Mononuclear cell (primary cell): ENCODE results near the gene YIF1A. TPM values are rescaled to one million over a fixed set of nuclear protein-coding genes. Genes with fewer than 3 reads are reported as not detected.

Experiments used
- H3K27me3 ChIP-seq: 2 replicates; pipeline ENCODE4 v1.6.0; 2011; ENCODE audit warnings: low read length, control low read depth; ENCODE audit not compliant: insufficient read depth
- H3K4me1 ChIP-seq: 2 replicates; pipeline ENCODE4 v1.5.1; 2011; ENCODE audit warnings: mild to moderate bottlenecking, low read length, control low read depth; ENCODE audit not compliant: insufficient read depth
- H3K4me3 ChIP-seq: 2 replicates; pipeline ENCODE4 v1.5.1; 2011; ENCODE audit warnings: mild to moderate bottlenecking, low read length, moderate library complexity
- H3K9me3 ChIP-seq: 2 replicates; pipeline ENCODE4 v1.5.1; 2011; ENCODE audit warnings: low read depth, mild to moderate bottlenecking, control low read depth, low read length
- total RNA-seq: library from RNA; depleted of rRNA; stranded (reverse); fragments of >200 nt; gene quantifications from one replicate; pipeline ENCODE4 v1.2.3, GENCODE V29; 2012

YIF1A gene
- total RNA-seq, 1 donor: 13.1 TPM

GRCh38 chr11:66299186-66299585 lies 10.2 kb upstream of the YIF1A start:
- Histone ChIP-seq H3K4me1 (no peaks in the 10 kb centered on the region), H3K4me3 (no peak overlapping the region), H3K27me3 (no peaks in the 10 kb centered on the region), H3K9me3 (no peaks in the 10 kb centered on the region)

- Histone ChIP-seq H3K4me1 (no peaks in the 10 kb centered on the region), H3K9me3 (no peaks in the 10 kb centered on the region), H3K27me3 (peaks cover 10% of the 10 kb centered on the region), H3K4me3 (no peak overlapping the region)
Observed at GRCh38 chr11:66297610-66298009, 8.7 kb upstream of the YIF1A start.

- no peak overlapping the region for H3K4me3 ChIP-seq
- H3K9me3 ChIP-seq: no peaks in the 10 kb centered on the region
- peaks cover 11% of the 10 kb centered on the region for H3K4me1 ChIP-seq
- peaks cover 29% of the 10 kb centered on the region for H3K27me3 ChIP-seq
Observed at GRCh38 chr11:66294626-66295620, 6.0 kb upstream of the YIF1A start.

GRCh38 chr11:66293777-66294625 lies 5.1 kb upstream of the YIF1A start:
- Histone ChIP-seq H3K4me1 (peaks cover 18% of the 10 kb centered on the region), H3K27me3 (peaks cover 29% of the 10 kb centered on the region), H3K9me3 (no peaks in the 10 kb centered on the region), H3K4me3 (no peak overlapping the region)

- H3K27me3 ChIP-seq: peaks cover 29% of the 10 kb centered on the region
- H3K4me3 ChIP-seq: no peak overlapping the region
- no peaks in the 10 kb centered on the region for H3K9me3 ChIP-seq
- H3K4me1 ChIP-seq: peaks cover 21% of the 10 kb centered on the region
Observed at GRCh38 chr11:66293352-66293751, 4.4 kb upstream of the YIF1A start.

GRCh38 chr11:66292543-66293332 lies 3.8 kb upstream of the YIF1A start:
- peaks cover 27% of the 10 kb centered on the region for H3K4me1 ChIP-seq
- peaks cover 29% of the 10 kb centered on the region for H3K27me3 ChIP-seq
- no peak overlapping the region for H3K4me3 ChIP-seq

GRCh38 chr11:66291706-66292542 lies 3.0 kb upstream of the YIF1A start, which contains the start of gene TMEM151A:
Gene TMEM151A (plus strand): TSS chr11:66291894. CDS start chr11:66292014, 120 bp downstream.
- Histone ChIP-seq H3K27me3 (peaks cover 29% of the 10 kb centered on the region), H3K4me1 (peaks cover 35% of the 10 kb centered on the region), H3K9me3 (no peaks in the 10 kb centered on the region), H3K4me3 (no peak within 1 kb of the TSS)

More at GRCh38 chr11:66292543-66293332, 3.8 kb upstream of the YIF1A start:
- no peaks in the 10 kb centered on the region for H3K9me3 ChIP-seq

- Histone ChIP-seq H3K4me3 (no peak overlapping the region), H3K4me1 (peaks cover 38% of the 10 kb centered on the region), H3K27me3 (peaks cover 29% of the 10 kb centered on the region), H3K9me3 (no peaks in the 10 kb centered on the region)
Observed at GRCh38 chr11:66291303-66291705, 2.4 kb upstream of the YIF1A start.

- Histone ChIP-seq H3K9me3 (no peaks in the 10 kb centered on the region), H3K27me3 (peaks cover 29% of the 10 kb centered on the region), H3K4me1 (peaks cover 38% of the 10 kb centered on the region), H3K4me3 (no peak overlapping the region)
Observed at GRCh38 chr11:66290330-66290621, 1.3 kb upstream of the YIF1A start.

- Histone ChIP-seq H3K9me3 (no peaks in the 10 kb centered on the region), H3K27me3 (peaks cover 29% of the 10 kb centered on the region), H3K4me3 (peak overlapping the region; percentile 67), H3K4me1 (peaks cover 38% of the 10 kb centered on the region)
Observed at GRCh38 chr11:66289548-66290329, 796 bp upstream of the YIF1A start.

- Histone ChIP-seq H3K4me3 (peak overlapping the region; percentile 67), H3K4me1 (peaks cover 38% of the 10 kb centered on the region)
Observed at GRCh38 chr11:66287889-66288670, 863 bp downstream of the YIF1A start.

GRCh38 chr11:66287211-66287888 lies 1.6 kb downstream of the YIF1A start:
- H3K27me3 ChIP-seq: peaks cover 17% of the 10 kb centered on the region
- H3K9me3 ChIP-seq: no peaks in the 10 kb centered on the region
- H3K4me3 ChIP-seq: no peak overlapping the region
- H3K4me1 ChIP-seq: peaks cover 43% of the 10 kb centered on the region

More at GRCh38 chr11:66287889-66288670, 863 bp downstream of the YIF1A start:
- peaks cover 24% of the 10 kb centered on the region for H3K27me3 ChIP-seq
- H3K9me3 ChIP-seq: no peaks in the 10 kb centered on the region
